ENCODE data around the gene DAB2IP. TPM values are rescaled to one million over a fixed set of nuclear protein-coding genes. Genes with fewer than 3 reads are reported as not detected.
"Not testable (repeated sequence)": the region's sequence is repeated elsewhere in the genome, so short reads cannot be mapped to it uniquely, and the experiment has no call there.

The DAB2IP gene
- total RNA-seq, 2 donors from 2014 or later, result 0.06 to 0.18 TPM

DNA sequence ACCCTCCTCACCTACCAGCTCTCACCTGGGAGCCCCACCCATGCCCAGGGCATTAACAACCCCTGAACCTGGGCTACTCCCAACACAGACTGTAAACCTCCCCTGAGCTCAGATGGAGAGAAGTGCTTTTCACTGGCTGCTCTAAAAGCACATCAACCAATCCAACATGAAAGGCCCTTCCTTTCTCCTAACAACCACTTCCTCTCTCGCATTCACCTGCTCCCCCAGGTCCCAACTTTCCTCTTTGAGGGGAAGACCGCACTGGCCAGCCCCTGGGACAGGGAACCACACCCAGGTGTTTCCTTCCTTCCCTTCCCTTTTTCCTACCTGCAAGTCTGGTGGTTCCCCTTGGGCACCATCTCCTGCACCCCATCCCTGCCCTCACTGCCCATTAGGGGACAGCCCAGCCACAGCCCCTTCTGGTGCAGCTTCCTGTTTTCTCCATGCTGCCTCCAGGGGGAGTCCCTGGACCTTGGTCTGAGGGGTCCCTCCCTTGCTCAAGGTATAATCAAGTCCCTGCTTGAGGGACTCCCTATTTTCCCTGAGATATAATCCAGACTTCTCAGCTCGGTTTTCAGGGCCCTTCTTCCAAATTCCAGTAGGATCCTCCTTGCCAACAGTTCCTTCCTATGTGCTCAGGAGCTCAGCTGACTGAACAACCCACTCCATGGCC, 30.5 kb upstream of the DAB2IP start:
- Mint-ChIP-seq H3K36me3 (no peaks in the 10 kb centered on the region), H3K27ac (peak overlapping the region in 1 of 2 donors; percentile 51), H3K9me3 (no peaks in the 10 kb centered on the region)
- DNase-seq (ENCODE audit: low spot score in 2 of 2) (no peak), ATAC-seq (no peak)

DNA sequence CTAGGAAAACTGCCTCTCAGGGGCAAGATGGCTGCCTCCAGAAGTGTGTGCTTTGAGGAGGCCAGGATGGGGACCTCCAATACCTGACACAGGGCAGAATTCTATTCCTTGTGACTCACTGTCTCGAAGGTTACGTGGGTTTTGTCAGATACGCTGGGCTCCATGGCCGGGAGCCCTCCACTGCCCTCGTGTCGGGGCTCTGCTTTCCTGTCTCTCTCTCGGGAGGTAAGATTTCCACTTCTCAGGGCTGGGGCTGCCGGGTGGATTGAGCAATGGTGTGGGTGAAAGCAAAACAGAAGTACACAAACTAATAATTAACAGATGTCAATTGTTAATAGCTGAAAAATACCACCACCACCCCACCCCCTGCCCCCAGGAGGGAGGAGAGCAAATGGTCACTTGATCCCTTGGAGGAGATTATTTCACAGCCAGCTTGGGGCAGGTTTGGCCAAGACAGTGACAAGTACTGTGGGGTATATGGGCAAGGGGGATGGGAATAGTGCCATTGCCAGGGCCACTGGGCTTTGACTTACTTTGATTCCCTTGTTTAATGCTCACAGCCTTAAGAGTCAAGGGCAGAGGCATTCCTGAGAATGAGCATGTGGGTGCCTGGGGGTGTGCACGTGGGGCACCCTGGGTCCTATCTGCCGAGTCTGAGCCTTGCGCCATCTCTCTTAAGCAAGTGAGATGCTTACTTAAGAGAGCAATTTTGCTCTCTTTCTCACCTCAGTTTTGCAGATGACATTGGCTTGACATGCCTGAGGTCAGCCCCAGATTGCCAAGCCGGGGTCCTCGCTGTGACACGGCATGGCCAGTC, 28.8 kb upstream of the DAB2IP start:
- Mint-ChIP-seq H3K9me3 (no peaks in the 10 kb centered on the region), H3K36me3 (no peaks in the 10 kb centered on the region), H3K27ac (no peak overlapping the region)
- ATAC-seq (no peak), DNase-seq (ENCODE audit: low spot score in 2 of 2) (no peak)

DNA sequence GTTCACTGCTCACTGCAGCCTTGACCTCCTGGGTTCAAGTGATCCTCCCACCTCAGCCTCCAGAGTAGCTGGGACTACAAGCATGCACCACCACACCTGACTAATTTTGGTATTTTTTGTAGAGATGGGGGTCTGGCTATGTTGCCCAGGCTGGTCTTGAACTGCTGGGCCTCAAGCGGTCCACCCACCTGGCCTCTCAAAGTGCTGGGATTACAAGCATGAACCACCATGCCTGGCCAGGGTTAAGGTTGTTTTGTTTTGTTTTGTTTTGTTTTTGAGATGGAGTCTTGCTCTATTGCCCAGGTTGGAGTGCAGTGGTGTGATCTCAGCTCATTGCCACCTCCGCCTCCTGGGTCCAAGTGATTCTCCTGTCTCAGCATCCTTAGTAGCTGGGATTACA, 28.0 kb upstream of the DAB2IP start:
- not testable (repeated sequence) for H3K9me3 Mint-ChIP-seq; ATAC-seq; H3K27ac Mint-ChIP-seq; DNase-seq (ENCODE audit: low spot score in 2 of 2); H3K36me3 Mint-ChIP-seq

DNA sequence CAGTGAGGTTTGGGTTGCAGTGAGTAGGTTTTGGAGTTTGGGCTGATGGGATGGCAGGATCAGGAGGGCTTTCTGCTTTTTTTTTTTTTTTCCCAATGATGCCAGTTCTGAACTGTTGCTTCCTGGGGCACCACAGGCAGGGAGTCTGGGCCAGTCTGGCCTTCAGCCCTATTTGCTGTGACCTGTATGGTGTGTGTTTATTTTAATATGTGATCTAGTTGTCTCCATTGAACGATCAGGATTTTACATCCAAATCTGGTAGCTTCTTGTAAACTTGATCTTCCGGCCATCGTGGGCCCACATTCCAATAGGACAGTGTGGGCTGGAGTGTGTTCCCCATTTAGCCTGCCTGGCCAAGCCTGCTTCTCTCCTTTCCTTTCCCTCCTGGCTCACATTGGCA, 25.8 kb upstream of the DAB2IP start:
- Mint-ChIP-seq H3K36me3 (no peaks in the 10 kb centered on the region), H3K9me3 (no peaks in the 10 kb centered on the region), H3K27ac (no peak overlapping the region)
- no peak for ATAC-seq
- DNase-seq (ENCODE audit: low spot score in 2 of 2), result no peak

DNA sequence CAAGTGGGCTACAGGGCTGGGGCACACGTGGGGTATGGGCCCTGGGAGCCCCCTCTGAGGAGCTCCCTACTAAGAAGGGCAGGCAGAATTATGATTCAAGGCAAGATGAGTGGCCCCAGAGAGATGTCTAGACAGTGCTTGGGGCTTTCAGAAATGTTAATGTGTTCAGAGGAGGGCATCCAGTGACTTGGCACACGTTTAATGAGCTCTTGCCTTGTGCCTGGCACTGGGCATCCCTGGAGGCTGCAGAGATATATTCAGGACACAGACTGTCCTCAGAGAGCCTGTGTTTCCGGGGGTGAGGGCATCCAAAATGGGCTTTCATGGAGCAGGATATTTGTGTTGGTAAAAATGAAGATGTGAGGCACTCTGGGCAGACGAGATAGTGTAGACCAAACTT, 25.4 kb upstream of the DAB2IP start:
- Mint-ChIP-seq H3K9me3 (no peaks in the 10 kb centered on the region), H3K36me3 (no peaks in the 10 kb centered on the region), H3K27ac (peak overlapping the region in 1 of 2 donors; percentile 10)
- DNase-seq (ENCODE audit: low spot score in 2 of 2) (no peak), ATAC-seq (no peak)

DNA sequence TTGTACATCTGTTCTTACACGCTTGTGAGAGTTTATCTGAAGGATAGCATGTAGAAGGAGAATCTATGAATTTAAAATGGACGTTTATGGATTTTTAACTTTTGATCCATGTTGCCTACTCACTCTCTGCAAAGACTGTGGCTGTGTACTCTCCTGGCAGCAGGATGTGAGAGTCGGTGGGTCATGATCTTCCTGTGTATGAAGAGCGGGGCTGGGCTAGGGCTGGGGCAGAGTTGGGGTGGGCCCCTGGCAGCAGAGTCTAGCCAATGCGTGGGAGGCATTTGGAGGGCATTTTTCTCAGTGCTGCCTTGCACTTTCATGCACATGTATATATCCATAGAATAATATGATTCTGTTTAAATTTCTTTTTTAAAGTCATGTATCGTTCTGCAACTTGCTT, 24.0 kb upstream of the DAB2IP start:
- ATAC-seq, result no peak
- H3K9me3 Mint-ChIP-seq, result no peaks in the 10 kb centered on the region

DNA sequence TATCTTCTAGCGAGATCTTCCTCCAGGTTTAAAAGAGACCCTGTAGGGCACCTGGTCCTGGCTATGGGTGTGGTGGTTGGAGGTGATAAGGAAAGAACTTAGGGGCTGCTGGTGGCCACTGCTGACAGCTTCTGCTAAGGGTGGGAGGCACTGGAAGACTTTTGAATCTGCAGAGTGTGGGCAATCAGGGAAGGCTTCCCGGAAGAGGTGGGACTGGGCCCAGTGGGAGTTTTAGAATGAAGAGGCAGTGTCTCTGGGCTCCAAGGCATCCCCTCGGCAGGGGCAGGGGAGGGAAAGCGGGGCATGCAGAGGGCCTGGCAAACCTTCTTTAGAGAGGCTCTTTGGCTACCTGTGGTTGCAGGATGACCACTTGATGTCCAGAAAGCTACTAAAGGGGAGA, 23.0 kb upstream of the DAB2IP start:
- Mint-ChIP-seq H3K27ac (no peak overlapping the region), H3K36me3 (no peaks in the 10 kb centered on the region), H3K9me3 (no peaks in the 10 kb centered on the region)
- DNase-seq (ENCODE audit: low spot score in 2 of 2), result no peak
- no peak for ATAC-seq

More for the DNA sequence above, 24.0 kb upstream of the DAB2IP start:
- no peak overlapping the region for H3K27ac Mint-ChIP-seq
- no peaks in the 10 kb centered on the region for H3K36me3 Mint-ChIP-seq
- DNase-seq (ENCODE audit: low spot score in 2 of 2), result no peak

DNA sequence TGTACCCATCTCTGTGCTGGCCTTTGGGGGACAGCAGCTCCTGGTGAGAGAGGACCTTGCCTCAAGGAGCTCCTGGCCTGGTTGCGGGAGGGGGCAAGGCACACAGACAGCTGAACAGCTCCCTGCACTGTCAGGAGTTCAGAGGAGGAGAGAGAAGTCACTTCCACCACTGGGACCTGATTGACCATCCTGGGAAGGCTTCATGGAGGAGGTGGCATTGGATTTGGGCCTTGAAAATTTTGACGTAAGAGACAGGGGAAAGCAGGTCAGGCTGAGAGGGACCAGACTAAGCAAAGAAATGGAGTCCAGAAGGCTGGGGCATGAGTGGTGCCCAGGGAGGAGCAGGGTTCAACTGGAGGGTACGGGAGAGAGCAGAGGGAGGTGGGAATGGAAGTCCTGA, 20.3 kb upstream of the DAB2IP start:
- H3K36me3 Mint-ChIP-seq, result no peaks in the 10 kb centered on the region
- H3K9me3 Mint-ChIP-seq, result no peaks in the 10 kb centered on the region
- DNase-seq (ENCODE audit: low spot score in 2 of 2), result no peak
- peak overlapping the region in 1 of 2 donors; percentile 63 for H3K27ac Mint-ChIP-seq
- no peak for ATAC-seq

DNA sequence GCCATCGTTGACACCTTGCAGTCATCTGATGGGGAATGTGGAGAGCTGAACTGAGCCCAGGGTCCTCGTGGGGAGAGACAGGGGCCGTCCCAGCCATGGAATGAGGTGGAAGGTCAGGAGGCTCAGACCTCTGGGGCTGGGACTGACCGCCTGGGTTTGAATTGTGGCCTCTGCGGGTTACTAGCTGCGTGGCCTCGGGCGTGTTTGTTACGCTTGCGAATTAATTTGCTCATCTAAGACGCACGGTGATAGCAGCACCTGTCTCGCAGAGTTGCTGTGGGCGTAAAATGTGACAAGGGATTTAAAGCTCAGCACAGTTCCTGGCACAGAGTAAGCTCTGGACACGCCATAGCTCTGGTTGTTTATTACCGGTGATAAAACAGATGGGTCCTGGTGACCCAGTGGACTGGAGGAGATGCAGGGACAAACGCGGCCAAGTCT, 19.4 kb upstream of the DAB2IP start:
- no peak for ATAC-seq
- Mint-ChIP-seq H3K9me3 (no peaks in the 10 kb centered on the region), H3K36me3 (no peaks in the 10 kb centered on the region), H3K27ac (no peak overlapping the region)
- DNase-seq (ENCODE audit: low spot score in 2 of 2), result no peak

DNA sequence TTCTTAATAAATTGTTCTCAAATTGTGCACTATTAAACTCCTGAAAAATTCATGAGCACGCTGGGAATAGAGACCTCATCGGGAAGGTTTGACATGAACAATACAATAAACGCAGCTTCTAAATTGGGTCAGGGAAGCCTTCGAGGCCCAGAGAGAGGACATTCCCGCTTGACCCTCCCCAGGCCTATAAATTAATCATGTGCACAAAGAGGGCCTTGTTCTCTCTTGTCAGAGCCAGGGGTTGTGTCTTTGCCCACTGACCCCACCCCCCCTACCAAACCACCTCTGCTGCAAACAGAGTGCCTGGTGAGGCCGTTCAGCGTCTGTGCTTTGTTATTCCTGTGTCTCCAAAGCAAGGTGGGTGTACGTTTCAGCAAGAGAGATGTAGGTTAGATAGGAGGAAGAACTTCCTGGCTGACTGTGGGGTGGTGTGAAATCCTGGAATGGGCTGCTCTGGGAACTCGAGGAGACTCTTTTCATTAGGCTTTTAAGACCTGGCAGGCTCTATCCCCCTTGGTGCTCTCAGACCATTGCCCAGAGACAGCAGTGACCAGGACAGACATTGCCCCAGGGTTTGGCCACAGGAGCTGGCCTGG, 18.2 kb upstream of the DAB2IP start:
- no peak overlapping the region for H3K27ac Mint-ChIP-seq
- no peaks in the 10 kb centered on the region for H3K9me3 Mint-ChIP-seq
- DNase-seq (ENCODE audit: low spot score in 2 of 2) (no peak), ATAC-seq (no peak)
- H3K36me3 Mint-ChIP-seq, result no peaks in the 10 kb centered on the region

DNA sequence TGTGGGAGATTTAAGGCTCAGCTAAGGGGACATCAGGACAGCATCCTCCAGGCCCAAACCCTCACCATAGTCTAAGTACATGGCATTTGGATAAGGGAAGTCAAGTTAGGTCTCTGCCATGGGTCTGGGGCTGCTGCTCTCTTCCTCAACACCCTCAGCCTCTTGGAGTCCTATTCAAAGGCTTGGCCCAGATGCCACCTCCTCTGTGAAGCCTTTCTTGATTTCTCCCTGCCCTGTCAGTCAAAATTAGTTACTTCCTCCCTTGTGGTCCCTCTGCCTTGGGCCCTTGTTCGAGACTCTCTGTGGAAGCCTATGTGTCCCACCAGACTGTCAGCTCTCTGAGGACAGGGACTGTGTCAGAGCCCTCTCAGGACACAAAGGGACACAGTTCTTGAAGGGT, 17.7 kb upstream of the DAB2IP start:
- Mint-ChIP-seq H3K27ac (peak overlapping the region in 1 of 2 donors; percentile 79), H3K36me3 (no peaks in the 10 kb centered on the region), H3K9me3 (no peaks in the 10 kb centered on the region)
- ATAC-seq (no peak), DNase-seq (ENCODE audit: low spot score in 2 of 2) (no peak)

DNA sequence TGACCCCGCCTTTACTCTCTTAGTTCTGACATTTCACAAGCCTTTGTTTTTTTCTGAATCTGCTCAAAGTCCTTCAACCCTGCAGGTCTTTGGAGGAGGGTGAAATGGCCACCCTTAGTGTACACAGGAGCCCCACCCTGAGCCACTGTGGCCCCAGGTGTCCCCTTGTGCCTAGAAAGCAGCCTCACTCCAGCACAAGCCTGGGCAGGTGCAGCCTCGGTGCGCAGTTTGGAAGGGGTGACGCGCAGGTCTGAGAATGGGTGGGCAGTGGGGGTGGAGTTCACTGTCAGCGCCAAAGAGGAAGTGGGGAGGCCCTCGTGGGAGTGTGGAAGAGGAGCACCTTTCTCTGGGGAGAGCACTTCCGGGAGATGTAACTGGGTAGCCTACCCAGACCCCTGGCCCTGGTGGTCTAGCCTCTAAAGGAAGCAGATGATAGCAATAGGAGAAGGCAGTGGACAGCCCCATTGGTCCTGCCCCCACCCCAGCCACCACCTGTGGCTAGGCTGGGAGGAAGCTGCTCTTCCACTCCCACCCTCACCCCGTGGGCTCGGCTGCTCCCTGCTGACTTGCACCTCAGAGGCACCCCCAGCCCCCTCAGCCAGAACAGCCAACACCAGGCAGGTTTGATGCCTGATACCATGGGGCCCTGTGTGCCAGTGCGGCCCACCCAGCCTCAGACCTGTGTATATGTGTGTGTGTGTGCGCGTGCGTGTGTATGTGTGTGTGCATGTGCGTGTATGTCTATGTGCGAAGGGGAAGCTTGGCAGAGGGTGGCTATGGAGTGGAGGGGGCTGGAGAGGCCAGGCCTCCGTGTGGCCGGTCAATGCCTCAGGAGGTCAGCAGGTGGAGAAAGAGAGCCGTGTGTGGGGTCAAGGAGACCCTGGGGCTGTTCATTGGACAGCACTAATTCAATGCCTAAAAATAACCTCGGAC, 16.8 kb upstream of the DAB2IP start:
- ATAC-seq (peak in 1 of 2 donors; percentile 34), DNase-seq (ENCODE audit: low spot score in 2 of 2) (no peak)
- no peaks in the 10 kb centered on the region for H3K9me3 Mint-ChIP-seq
- H3K27ac Mint-ChIP-seq, result peak overlapping the region in 1 of 2 donors; percentile 72
- H3K36me3 Mint-ChIP-seq, result no peaks in the 10 kb centered on the region

DNA sequence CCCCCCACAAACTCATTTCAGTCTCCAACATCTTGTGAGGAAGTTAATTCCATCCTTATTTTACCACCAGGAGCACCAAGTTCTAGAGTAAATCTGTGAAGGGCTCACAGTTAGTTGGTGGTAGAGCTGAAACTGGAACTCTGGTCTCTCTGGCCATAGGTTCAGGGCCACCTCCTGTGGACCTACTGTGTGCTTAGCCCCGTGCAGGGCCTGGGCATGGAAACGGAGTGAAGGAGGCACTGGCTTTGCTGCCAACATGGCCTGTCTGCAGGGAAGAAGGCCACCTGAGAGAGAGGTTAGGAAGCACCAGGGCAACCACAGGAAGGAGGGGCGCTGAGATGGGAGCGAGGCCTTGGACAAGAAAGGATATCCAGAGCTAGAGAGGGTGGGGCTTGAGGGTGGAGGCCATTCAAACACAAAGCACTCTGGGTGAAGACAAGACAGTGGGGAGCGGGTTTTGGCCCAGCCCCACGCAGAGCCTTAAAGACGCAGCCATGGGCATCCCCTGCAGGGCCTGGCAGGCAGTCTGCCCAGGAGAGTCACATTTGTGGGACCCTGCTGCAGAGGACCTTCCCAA, 16.0 kb upstream of the DAB2IP start:
- Mint-ChIP-seq H3K36me3 (no peaks in the 10 kb centered on the region), H3K9me3 (no peaks in the 10 kb centered on the region), H3K27ac (no peak overlapping the region)
- no peak for DNase-seq (ENCODE audit: low spot score in 2 of 2)
- no peak for ATAC-seq

DNA sequence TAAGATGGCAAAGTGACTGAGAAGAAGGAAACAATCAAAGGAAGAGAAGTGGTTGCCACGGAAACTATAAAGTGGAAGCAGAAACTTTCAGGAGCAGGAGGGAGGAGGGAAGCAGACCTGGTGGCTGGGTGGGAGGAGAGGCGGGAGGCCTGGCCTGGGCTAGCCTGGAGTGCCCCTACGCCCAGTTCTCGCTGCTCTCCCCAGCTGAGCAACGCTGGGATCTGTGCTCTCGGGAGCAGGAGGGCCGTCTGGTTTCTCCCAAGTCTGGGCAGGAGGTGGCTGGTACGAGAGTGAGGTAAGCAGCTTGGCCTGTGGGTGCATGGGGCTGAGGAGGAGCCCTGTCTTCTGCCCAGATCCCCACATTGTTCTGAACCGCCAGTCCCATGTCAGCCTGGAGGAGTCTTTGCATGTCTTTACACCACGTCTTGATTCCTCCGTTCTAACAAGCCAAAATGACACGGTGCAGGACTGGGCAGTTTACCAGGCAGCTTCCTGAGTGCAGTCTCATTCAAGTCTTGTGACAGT, 15.0 kb upstream of the DAB2IP start:
- no peak overlapping the region for H3K27ac Mint-ChIP-seq
- no peaks in the 10 kb centered on the region for H3K9me3 Mint-ChIP-seq
- no peaks in the 10 kb centered on the region for H3K36me3 Mint-ChIP-seq
- DNase-seq (ENCODE audit: low spot score in 2 of 2) (no peak), ATAC-seq (no peak)

DNA sequence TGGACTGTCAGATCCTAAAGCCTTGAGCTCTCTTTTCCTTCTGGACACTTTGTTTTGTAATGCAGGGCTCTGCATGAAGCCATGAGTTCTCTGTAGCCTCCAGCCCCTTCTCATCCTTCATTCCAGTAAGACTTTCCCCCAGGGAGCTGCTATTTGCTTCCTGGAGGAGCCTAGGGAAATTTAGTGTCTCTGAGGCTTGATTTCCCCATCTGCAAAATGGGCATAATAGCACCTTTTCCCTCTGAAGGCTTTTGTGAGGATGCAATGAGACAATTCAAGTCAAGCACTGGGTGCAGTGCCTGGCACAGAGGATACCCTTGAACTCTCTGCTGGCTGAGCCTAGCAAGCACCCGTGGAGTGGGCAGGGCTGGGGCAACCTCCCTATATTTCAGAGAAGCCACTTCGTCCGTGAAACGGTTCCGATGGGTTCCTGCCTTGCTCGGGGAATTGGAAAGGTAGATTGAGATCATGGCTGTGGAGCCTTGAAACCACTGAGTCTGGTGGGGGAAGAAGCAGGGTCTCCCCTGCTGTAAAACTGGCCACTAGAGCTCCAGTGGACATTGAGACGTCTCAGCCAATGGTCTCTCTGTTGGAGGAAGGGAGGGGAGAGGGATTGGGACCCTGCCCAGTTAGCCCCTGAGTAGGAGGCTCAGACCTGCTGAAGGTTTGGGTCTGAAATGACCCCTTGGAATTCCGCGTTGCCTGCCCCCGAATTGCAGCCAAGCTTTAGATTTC, 14.3 kb upstream of the DAB2IP start:
- Mint-ChIP-seq H3K27ac (no peak overlapping the region), H3K36me3 (no peaks in the 10 kb centered on the region), H3K9me3 (no peaks in the 10 kb centered on the region)
- no peak for DNase-seq (ENCODE audit: low spot score in 2 of 2)
- ATAC-seq, result no peak
